ENCODE data around the gene TP53BP2.
"Not testable (repeated sequence)": the region's sequence is repeated elsewhere in the genome, so short reads cannot be mapped to it uniquely, and the experiment has no call there.

The TP53BP2 gene

DNA sequence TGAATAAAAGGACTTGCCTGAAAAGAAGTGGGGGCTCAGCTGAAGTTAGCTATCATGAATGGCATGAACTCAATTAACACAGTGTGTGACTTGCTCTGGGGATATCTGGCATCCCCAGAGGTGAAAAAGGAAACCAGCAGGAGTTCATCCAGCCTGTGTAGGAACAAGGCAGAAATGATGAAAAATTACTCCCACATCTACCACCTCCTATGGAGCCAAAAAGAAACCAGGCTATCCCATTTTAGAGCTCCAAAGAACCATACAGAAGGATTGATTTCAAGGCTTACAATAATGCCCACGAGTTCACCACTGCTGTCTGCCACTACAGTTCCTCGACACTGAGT, 25.3 kb downstream of the TP53BP2 start:
- peak; percentile 14 for TF ChIP-seq CTCF (IDR thresholded peaks at IDR 0.05; ENCODE audit: low read depth, low read length)
- no peak overlapping the region for H3K4me3 ChIP-seq (replicated peaks in 1 of 2; ENCODE audit: low read depth in 2 of 2, low read length in 2 of 2)

DNA sequence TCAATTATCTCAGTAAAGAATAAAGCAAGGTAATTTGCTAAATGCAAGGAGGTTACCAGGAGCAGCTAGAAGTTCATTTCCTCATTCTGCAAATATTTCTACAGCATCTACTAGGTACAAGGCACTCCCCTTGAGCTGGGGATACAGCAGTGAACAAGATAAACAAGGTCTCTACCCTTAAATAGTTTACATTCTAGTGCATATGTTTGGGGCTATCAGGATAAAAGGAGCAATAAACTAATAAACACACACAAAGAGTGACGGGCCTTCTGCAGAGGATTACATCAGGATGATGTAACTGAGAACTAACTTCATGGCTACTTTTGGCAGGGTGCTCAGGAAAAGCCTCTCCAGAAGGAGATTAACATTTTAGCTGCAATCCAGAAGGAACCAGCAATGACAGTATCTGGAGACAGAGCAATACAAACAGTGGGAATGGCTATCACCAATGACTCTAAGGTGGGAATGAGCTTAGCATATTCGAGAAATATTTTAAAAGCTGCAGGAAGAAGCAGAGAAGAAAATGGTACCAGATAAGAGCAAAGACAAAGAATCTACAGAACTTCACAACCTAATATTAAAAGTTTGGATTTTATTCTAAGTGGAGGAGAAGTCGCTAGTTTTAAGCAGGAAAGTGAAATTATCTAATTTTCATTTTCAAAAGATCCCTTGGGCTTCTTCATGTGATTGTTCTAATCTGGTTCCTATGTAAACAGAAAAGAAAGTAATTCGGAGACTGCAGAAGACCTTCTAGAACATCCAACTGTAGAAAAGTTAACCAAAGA, 25.8 kb downstream of the TP53BP2 start:
- no peak for TF ChIP-seq CTCF (IDR thresholded peaks at IDR 0.05; ENCODE audit: low read depth, low read length)
- peak; percentile 74 to 81 for DNase-seq (ENCODE audit: low read depth in 2 of 2)

More for the DNA sequence above, 25.3 kb downstream of the TP53BP2 start:
- no peak for DNase-seq (ENCODE audit: low read depth in 2 of 2)

GRCh38 chr1:223817265-223817664, 28.5 kb downstream of the TP53BP2 start:
- DNase-seq (ENCODE audit: low read depth in 2 of 2); H3K4me3 ChIP-seq (replicated peaks in 1 of 2; ENCODE audit: low read depth in 2 of 2, low read length in 2 of 2): not testable (repeated sequence)

More for the DNA sequence above, 25.8 kb downstream of the TP53BP2 start:
- no peak overlapping the region for H3K4me3 ChIP-seq (replicated peaks in 1 of 2; ENCODE audit: low read depth in 2 of 2, low read length in 2 of 2)

DNA sequence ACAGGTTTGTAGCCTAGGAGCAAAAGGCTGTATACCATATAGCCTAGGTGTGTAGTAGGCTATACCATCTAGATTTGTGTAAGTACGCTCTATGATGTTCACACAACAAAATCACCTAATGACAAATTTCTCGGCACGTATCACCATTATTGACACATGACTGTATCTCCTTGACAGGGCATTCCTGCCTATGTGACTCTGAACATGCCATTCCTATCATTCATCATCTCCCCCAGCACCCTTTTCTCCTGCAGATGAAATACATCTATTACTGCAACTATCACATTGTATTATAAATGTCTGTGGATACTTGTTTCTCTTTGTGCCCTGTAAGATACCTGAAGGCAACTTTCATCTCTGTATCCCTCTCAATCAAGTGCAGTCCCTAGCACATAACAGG, 29.9 kb downstream of the TP53BP2 start:
- no peak for TF ChIP-seq CTCF (IDR thresholded peaks at IDR 0.05; ENCODE audit: low read depth, low read length)
- no peak overlapping the region for H3K4me3 ChIP-seq (replicated peaks in 1 of 2; ENCODE audit: low read depth in 2 of 2, low read length in 2 of 2)
- DNase-seq (ENCODE audit: low read depth in 2 of 2) = peak in 1 of 2 donors; percentile 65

- no peak for DNase-seq (ENCODE audit: low read depth in 2 of 2)
- H3K4me3 ChIP-seq (replicated peaks in 1 of 2; ENCODE audit: low read depth in 2 of 2, low read length in 2 of 2) = no peak overlapping the region
- no peak for TF ChIP-seq CTCF (IDR thresholded peaks at IDR 0.05; ENCODE audit: low read depth, low read length)
These were observed 30.5 kb downstream of the TP53BP2 start for GRCh38 chr1:223815020-223815853.

DNA sequence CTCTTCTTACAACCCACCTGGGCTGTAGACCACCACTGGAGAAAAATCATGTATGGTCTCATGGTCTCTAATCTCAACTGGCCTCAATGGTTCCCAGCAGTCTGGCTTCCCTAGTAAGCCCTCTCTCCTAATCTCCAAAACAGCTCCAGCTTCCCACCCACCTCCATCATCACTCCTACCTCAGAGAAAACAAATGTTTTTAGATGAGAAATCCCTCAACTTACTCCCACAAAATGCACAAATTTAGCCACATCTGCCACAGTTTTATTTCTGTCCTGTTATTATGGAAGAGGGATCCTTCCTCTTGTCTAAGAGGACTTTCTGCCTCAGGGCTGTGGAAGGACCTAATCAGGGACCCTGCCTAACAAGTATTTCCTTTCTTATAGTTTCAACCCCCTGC, 32.1 kb downstream of the TP53BP2 start:
- DNase-seq (ENCODE audit: low read depth in 2 of 2) = no peak
- no peak for TF ChIP-seq CTCF (IDR thresholded peaks at IDR 0.05; ENCODE audit: low read depth, low read length)

DNA sequence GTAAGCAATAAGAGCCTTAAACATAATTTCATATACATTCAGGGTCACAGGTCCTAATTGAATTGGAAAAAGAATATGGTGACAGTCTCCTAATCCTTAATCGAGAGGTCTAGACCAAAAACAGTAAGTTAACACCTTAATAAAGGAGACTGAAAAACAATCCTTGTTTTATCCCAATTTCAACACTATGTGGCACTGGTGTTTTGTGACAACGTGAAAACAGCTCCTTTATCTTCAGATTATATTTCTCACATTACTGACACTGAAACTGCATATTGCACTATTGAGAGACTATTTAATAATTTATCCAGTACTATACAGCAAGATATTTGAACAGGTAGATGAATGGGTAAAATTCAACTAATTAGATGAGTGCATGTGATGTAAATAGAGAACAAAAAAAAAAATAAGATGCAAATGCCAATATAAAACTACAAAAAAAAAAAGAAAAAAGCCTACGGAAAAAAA, 34.1 kb downstream of the TP53BP2 start:
- peak; percentile 64 to 70 for DNase-seq (ENCODE audit: low read depth in 2 of 2)
- H3K4me3 ChIP-seq (replicated peaks in 1 of 2; ENCODE audit: low read depth in 2 of 2, low read length in 2 of 2) = no peak overlapping the region
- peak; percentile 35 for TF ChIP-seq CTCF (IDR thresholded peaks at IDR 0.05; ENCODE audit: low read depth, low read length)

More for the DNA sequence above, 32.1 kb downstream of the TP53BP2 start:
- H3K4me3 ChIP-seq (replicated peaks in 1 of 2; ENCODE audit: low read depth in 2 of 2, low read length in 2 of 2) = no peak overlapping the region
